GM13976 (cell line): ENCODE results near the gene CAMK2A.

ENCODE experiments used
- DNase-seq: peaks from one replicate; pipeline ENCODE4 v3.0.0; 2012; ENCODE audit warnings: low spot score
- CTCF ChIP-seq: IDR thresholded peaks from 2 replicates; pipeline ENCODE4 v1.5.1; 2012; ENCODE audit warnings: borderline replicate concordance, mild to moderate bottlenecking; ENCODE audit not compliant: insufficient read depth; ENCODE audit errors: extremely low read depth, missing control alignments, control extremely low read depth
- in situ Hi-C: fragments of 300-500 bp; cut with MboI; formaldehyde crosslinking; loops from one replicate; pipeline ENCODE4 v1.12.0; 2022; ENCODE audit warnings: low sequenced_read_pairs, mixed read lengths, inconsistent platforms; ENCODE audit not compliant: unreplicated experiment

Gene CAMK2A

GRCh38 chr5:150211156-150212030, 78.2 kb downstream of the CAMK2A start:
- TF ChIP-seq CTCF = no peak
- no peak for DNase-seq
- in situ Hi-C loops = loop anchor here (10.0 kb wide), 1 partner anchor 47 kb away; the partner anchor contains the start of gene CDX1

GRCh38 chr5:150210644-150211043, 78.9 kb downstream of the CAMK2A start:
- in situ Hi-C loops = loop anchor here (10.0 kb wide), 1 partner anchor 46 kb away; the partner anchor contains the start of gene CDX1
- TF ChIP-seq CTCF = no peak
- DNase-seq = no peak

GRCh38 chr5:150209099-150209635, 80.4 kb downstream of the CAMK2A start:
- in situ Hi-C loops = no loop called here
- DNase-seq = no peak
- no peak for TF ChIP-seq CTCF

- TF ChIP-seq CTCF = no peak
- in situ Hi-C loops = no loop called here
- DNase-seq = no peak
Measured at GRCh38 chr5:150208187-150209098, 81.1 kb downstream of the CAMK2A start.

- TF ChIP-seq CTCF = no peak
- in situ Hi-C loops = no loop called here
- DNase-seq = no peak
Measured at GRCh38 chr5:150206779-150207115, 82.8 kb downstream of the CAMK2A start.

GRCh38 chr5:150206098-150206778, 83.3 kb downstream of the CAMK2A start:
- no peak for TF ChIP-seq CTCF
- DNase-seq = no peak
- in situ Hi-C loops = no loop called here
